IPS-15b (cell line): ENCODE results near the gene ZHX3.

Experiments used
- H3K27me3 ChIP-seq: one replicate; pipeline ENCODE4 v1.6.1; 2013; ENCODE audit warnings: low read length; ENCODE audit not compliant: control insufficient read depth, insufficient read depth
- H3K36me3 ChIP-seq: one replicate; pipeline ENCODE4 v1.6.1; 2013; ENCODE audit warnings: low read length; ENCODE audit not compliant: control insufficient read depth, insufficient read depth
- H3K4me1 ChIP-seq: one replicate; pipeline ENCODE4 v1.6.1; 2013; ENCODE audit warnings: mild to moderate bottlenecking, low read length; ENCODE audit not compliant: control insufficient read depth, insufficient read depth
- H3K4me3 ChIP-seq: one replicate; pipeline ENCODE4 v1.5.1; 2013; ENCODE audit warnings: low read depth, low read length
- H3K9ac ChIP-seq: one replicate; pipeline ENCODE4 v1.6.1; 2013; ENCODE audit warnings: low read depth, mild to moderate bottlenecking, low read length
- H3K9me3 ChIP-seq: one replicate; pipeline ENCODE4 v1.6.1; 2013; ENCODE audit warnings: mild to moderate bottlenecking, low read length; ENCODE audit not compliant: control insufficient read depth, insufficient read depth

The ZHX3 gene, protein sequence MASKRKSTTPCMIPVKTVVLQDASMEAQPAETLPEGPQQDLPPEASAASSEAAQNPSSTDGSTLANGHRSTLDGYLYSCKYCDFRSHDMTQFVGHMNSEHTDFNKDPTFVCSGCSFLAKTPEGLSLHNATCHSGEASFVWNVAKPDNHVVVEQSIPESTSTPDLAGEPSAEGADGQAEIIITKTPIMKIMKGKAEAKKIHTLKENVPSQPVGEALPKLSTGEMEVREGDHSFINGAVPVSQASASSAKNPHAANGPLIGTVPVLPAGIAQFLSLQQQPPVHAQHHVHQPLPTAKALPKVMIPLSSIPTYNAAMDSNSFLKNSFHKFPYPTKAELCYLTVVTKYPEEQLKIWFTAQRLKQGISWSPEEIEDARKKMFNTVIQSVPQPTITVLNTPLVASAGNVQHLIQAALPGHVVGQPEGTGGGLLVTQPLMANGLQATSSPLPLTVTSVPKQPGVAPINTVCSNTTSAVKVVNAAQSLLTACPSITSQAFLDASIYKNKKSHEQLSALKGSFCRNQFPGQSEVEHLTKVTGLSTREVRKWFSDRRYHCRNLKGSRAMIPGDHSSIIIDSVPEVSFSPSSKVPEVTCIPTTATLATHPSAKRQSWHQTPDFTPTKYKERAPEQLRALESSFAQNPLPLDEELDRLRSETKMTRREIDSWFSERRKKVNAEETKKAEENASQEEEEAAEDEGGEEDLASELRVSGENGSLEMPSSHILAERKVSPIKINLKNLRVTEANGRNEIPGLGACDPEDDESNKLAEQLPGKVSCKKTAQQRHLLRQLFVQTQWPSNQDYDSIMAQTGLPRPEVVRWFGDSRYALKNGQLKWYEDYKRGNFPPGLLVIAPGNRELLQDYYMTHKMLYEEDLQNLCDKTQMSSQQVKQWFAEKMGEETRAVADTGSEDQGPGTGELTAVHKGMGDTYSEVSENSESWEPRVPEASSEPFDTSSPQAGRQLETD

DNA sequence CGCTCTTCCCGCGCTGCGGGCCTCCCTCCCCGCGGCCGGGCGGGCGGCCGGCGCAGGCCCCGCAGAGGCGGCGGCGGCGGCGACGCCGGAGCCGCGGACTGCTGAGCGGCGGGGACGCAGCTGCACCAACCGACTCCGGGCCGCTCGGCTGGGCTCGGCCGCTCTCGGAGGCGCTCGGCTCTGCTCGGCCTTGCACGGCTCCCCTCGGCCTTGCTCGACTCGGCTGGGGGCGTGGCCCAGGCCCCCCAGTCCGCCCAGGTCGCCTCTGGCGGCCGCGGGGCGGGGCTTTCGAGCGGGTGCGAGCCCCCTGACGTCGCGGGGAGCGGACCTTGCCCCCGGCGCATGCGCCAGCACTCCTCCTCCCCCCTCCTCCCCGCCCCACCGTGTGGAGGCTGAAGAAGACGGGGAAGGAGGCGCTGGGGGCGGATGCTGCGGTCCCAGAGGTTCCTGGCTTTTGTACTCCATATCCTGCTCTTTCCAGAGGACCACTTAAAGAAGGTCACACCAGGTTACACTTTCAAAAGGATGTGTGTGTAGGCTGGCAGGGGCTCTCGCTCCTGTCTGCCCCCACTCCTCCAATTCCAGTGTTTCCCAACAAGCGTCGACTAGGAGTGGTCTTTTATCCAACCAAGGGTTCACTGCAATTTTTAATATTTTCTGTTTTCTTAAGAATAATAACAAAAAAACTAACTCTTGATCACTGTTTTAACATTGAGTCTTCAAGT lies at the start of gene ZHX3:
TSS of gene ZHX3 (minus strand) at position 186 of the 725 bp plus-strand sequence. CDS start 112,815 bp downstream, outside the sequence.
- H3K9me3 ChIP-seq, result no peaks in the 10 kb centered on the region
- peaks cover 15% of the 10 kb centered on the region for H3K27me3 ChIP-seq
- H3K36me3 ChIP-seq, result no peaks in the 10 kb centered on the region
- H3K9ac ChIP-seq, result peak within 1 kb of the TSS; percentile 60
- H3K4me1 ChIP-seq, result peaks cover 4% of the 10 kb centered on the region
- H3K4me3 ChIP-seq, result peak within 1 kb of the TSS; percentile 86

DNA sequence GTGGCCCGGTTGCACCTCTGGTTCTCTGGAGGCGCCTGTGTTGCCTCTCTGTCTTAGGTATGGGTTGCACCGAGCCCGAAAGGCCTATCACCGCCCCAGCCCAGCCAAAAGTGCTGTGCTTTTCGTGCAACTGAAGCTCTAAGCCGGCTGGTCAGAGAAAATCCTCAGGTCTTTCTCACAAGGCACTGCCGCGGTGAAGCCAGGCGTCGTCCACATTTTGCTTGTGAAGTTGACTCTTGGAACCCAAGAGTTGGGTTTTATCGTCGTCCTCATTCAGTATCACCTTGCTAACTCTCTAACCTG lies 49.8 kb upstream of the ZHX3 start:
- H3K9ac ChIP-seq, result peak overlapping the region; percentile 70
- H3K27me3 ChIP-seq, result peaks cover 39% of the 10 kb centered on the region
- H3K36me3 ChIP-seq, result no peaks in the 10 kb centered on the region
- H3K9me3 ChIP-seq, result no peaks in the 10 kb centered on the region
- H3K4me1 ChIP-seq, result no peaks in the 10 kb centered on the region
- H3K4me3 ChIP-seq, result peak overlapping the region; percentile 61

DNA sequence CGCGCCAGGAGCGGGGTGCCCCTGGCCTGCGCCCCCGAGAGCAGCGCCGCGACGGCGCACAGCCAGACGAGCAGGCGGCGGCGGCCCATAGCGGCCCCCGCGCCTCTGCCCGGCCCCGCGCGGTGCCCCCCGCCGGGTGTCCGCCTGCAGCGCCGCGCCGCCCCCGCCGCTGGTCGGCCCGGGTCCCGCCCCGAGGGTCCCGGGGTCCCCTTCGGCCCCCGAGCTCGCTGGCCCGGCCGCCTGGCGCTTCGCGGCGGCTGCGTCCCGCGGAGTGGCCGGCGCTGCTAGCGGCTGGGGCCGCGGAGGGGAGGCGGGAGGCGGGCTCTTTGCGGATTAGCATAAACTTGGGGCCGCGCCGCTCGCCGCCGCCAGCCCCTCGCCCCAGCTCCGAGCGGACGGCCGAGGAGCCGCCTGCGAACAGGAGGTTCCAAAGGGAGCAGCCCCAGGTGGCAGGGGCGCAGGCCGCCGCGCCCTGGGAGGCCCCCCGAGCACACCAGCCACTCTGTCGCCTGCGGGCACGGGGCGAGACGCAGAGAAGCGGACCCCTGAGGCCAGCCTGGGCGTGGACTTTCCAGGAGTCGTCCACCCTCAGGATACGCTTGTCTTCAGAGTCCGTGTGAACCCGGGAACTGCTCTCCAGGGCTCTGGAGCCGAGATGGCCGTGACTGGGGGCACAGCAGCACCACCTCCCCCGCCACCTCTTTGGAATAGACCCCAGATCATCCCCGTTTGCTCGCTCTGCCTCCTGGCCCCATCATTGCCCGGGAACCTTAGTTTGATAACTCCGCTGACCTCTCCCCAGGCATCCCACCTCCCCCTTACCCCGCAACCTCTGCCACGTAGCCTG lies 49.2 kb upstream of the ZHX3 start, which contains the start of gene EMILIN3:
TSS of gene EMILIN3 (minus strand) at position 273 of the 847 bp plus-strand sequence. CDS start at position 89, 184 bp downstream.
- H3K9ac ChIP-seq, result peak within 1 kb of the TSS; percentile 70
- H3K4me3 ChIP-seq, result peak within 1 kb of the TSS; percentile 61
- no peaks in the 10 kb centered on the region for H3K36me3 ChIP-seq
- H3K9me3 ChIP-seq, result no peaks in the 10 kb centered on the region
- H3K27me3 ChIP-seq, result peaks cover 39% of the 10 kb centered on the region
- H3K4me1 ChIP-seq, result no peaks in the 10 kb centered on the region

DNA sequence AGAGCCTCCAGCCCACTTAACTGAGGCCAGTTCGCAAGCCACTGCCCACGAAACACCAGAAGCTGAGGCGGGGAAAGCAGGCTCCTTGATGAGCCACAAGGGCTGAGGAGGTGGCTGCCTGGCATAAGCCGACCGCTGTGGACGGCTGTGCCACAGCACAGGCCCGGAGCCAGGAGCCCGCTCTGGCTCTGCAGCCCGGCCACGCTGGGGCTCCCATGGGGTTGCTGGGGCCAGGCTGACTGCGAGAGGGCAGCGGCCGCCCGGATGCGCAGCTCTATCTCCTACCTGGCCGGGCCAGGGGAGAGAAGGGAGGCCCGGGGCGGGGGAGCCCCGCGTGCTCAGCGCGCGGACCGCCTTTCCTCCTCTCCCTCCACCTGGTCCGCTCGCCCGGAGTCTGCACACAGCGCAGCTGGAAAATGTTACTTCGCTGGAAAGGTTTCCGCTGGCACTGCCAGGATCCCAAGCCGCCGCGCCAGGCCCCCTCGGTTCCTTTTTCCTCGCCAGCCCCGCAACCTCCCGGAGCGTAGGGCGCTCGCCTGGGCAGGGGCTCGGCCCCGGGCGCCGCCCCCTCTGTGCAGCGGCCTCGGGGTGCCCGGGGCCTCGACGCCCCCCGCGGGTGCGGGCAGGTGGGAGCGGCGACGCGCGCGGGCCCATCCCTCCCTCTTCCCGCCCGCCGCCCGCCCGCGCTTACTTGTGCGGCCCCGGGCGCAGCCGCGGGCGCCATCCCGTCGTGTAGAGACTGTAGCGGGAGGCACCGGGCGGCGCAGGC lies 48.4 kb upstream of the ZHX3 start:
- peaks cover 39% of the 10 kb centered on the region for H3K27me3 ChIP-seq
- H3K4me1 ChIP-seq, result no peaks in the 10 kb centered on the region
- H3K9ac ChIP-seq, result no peak overlapping the region
- peak overlapping the region; percentile 28 for H3K4me3 ChIP-seq
- no peaks in the 10 kb centered on the region for H3K9me3 ChIP-seq
- H3K36me3 ChIP-seq, result no peaks in the 10 kb centered on the region

DNA sequence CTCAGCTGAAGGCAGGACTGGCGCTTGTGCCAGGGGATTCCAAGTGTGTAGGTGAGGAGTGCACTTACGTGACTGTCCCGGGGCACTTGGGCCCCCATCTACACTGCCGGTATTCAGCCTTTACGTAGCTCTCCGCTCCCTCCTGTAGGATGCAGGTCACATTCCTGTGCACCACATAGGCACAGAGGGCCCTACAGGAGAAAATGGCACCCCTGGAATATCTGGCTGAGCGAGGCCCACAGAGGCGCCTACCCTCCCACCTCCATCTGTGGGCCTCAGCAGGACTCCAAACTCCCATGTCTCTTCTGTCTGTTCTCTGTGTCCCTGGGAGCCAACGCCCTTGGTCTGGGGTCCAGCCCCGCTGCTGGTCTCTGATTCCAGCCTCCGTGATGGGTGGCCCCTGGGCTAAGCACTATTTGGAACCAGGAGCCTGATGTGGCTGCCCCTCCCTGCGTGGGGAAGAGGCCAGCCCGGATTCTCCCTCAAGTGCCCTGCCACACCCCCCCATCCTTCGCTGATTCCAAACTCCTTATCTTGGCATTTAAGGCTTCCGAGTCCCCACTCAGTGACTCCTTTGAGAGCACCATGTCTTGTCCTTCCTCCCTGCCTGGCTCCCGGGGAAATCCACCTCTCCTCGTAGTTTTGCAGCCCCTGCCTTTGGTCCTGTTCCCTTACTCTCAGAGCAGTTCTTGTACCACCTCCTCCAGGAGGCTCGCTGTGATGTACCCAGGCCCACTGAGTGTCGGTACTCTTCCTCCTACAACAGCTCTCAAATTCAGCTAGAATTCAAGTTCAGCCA lies 47.6 kb upstream of the ZHX3 start:
- peak overlapping the region; percentile 28 for H3K4me3 ChIP-seq
- H3K36me3 ChIP-seq, result no peaks in the 10 kb centered on the region
- no peaks in the 10 kb centered on the region for H3K9me3 ChIP-seq
- no peaks in the 10 kb centered on the region for H3K4me1 ChIP-seq
- H3K27me3 ChIP-seq, result peaks cover 39% of the 10 kb centered on the region
- H3K9ac ChIP-seq, result no peak overlapping the region

DNA sequence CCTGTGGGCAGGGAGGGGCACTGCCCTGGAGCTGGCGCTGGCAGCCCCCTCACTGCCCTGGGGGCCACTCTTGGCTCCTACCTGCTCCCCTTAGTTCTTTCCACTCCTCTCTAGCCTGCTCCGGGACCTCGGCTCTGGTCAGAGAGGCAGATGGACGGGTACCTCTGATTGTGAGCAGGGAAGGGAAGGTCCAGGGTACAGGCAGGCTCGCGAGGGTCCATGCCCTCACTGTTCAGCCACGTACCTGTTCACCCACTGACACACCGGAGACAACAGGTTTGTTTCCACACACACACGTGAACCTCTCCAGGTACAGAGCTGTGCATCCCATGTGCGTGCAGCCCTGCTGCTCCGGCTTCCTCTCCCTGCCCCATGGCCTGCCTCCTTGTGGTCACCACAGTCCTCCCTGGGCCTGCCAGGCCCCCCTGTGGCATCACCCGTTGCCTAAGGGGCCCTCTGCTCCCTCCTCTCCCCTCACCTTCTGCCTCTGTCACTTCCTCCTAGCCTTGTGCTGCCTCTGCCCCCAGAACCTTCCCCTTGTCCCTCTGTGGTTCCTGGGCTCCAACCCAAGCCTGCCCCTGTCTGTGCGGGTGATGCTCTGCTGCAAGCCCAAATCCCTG lies 46.8 kb upstream of the ZHX3 start:
- Histone ChIP-seq H3K4me1 (no peaks in the 10 kb centered on the region), H3K36me3 (no peaks in the 10 kb centered on the region), H3K27me3 (peaks cover 35% of the 10 kb centered on the region), H3K9me3 (no peaks in the 10 kb centered on the region), H3K9ac (no peak overlapping the region), H3K4me3 (no peak overlapping the region)

DNA sequence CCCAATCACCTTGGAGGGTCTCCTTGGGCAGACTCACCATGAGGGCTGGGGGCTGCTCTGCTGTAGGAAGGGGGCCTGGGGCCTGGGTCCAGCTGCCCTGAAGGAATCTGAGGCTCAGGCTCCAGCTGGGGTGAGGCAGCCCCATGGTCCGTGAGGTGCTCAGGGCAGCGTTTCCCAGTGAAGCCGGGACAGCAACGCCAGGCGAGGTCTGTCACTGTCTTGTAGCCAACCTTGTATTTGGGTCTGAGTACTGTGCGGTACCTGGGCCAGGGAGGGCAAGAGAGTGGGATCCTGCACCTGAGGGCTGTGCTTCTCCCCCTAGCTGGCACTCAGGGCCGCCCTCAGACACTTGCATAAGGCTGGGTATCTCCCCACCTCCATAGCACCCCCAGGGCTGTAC lies 46.1 kb upstream of the ZHX3 start:
- Histone ChIP-seq H3K9ac (no peak overlapping the region), H3K9me3 (no peaks in the 10 kb centered on the region), H3K4me3 (no peak overlapping the region), H3K27me3 (peaks cover 31% of the 10 kb centered on the region), H3K36me3 (no peaks in the 10 kb centered on the region), H3K4me1 (no peaks in the 10 kb centered on the region)

DNA sequence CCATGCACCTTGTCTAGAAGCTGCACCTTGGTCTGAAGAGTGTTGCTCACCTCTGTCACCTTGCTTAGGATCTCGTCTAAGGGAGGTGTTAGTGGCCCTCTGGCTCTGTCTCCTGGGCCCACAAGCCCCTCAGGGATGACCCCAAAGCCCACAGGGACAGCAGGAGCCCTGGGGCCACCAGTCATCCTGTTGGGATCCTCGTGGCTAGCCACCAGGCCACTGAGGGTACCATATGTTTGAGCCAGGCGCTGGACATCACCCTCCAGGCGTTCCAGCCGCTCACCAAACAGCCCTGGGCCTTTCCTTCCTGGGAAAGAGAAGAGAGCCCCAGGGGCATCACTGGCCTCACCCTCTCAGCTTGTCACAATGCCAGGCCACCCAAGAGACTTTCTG lies 45.2 kb upstream of the ZHX3 start:
- no peaks in the 10 kb centered on the region for H3K36me3 ChIP-seq
- no peaks in the 10 kb centered on the region for H3K9me3 ChIP-seq
- peaks cover 26% of the 10 kb centered on the region for H3K27me3 ChIP-seq
- H3K4me3 ChIP-seq, result no peak overlapping the region
- no peaks in the 10 kb centered on the region for H3K4me1 ChIP-seq
- no peak overlapping the region for H3K9ac ChIP-seq

DNA sequence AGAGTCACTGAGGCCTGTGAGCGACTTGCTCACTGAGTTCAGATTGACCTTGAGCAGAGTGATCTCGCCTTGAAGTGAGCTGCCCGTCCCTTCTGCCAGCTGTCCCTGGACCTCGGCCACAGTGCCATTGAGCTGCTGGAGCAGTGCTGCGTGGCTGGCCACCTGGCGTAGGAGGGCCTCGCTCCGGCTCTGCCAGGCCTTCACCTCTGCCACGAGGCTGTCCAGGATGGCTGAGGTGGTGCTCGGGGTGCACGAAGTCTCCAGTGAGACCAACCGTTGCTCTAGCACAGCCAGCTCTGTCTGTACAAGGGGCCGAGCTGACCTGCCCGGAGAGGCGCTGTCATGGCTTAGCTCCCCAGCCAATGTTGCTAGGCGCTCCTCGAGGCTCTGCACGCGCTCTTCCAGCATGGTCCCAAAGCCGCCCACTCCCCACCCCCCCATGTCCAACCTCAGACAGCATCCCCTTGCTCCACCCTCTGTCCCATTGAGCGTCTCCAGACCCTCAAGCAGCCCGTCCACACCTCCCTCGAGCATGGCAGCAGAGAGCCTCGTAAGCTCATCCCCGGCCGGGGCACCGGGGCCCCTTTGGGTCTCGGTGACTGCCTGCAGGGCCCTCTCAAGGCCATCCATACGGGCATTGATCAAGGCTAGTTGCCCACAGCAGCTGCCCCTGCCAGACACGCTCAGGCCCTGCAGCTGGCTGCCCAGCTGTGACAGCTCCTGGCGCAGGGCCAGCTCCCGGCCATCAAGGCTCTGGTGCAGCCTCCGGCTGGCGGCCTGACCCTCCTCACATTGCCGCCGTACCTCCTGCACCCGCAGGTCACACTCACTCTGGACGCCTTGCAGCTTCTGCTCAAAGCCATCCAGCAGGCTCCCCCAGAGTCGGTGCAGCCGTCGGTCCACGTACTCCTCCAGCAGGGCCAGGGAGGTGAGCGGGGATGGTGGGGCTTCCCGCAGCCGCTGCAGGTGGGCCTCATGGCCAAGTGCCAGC lies 44.5 kb upstream of the ZHX3 start:
- H3K4me1 ChIP-seq, result no peaks in the 10 kb centered on the region
- H3K9me3 ChIP-seq, result no peaks in the 10 kb centered on the region
- H3K36me3 ChIP-seq, result peaks cover 2% of the 10 kb centered on the region
- H3K4me3 ChIP-seq, result no peak overlapping the region
- peaks cover 19% of the 10 kb centered on the region for H3K27me3 ChIP-seq
- no peak overlapping the region for H3K9ac ChIP-seq
